IPS-NIHi7 (cell line): ENCODE data around the gene FBXW9.
"Not testable (repeated sequence)": the region's sequence is repeated elsewhere in the genome, so short reads cannot be mapped to it uniquely, and the experiment has no call there.

ENCODE experiments used
- DNase-seq: peaks from one replicate; pipeline ENCODE4 v3.0.0; 2012; ENCODE audit warnings: mixed read lengths; ENCODE audit errors: extremely low spot score

Gene FBXW9

DNA sequence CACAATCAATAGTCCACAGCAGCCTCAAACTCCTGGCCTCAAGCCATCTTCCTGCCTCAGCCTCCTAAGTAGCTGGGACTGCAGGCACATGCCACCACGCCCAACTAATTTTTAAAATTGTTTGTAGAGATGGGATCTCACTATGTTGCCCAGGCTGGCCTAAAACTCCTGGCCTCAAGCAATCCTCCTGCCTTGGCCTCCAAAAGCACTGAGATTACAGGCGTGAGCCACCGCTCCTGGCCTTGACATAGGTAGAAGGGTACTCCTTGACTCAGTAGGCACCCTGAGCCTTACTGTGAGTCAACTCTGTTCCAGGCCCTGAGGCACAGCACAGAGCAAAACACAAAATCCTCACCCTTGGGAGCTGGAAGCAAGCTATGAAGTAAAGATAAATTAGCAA, 19.5 kb upstream of the FBXW9 start:
- DNase-seq: no peak

DNA sequence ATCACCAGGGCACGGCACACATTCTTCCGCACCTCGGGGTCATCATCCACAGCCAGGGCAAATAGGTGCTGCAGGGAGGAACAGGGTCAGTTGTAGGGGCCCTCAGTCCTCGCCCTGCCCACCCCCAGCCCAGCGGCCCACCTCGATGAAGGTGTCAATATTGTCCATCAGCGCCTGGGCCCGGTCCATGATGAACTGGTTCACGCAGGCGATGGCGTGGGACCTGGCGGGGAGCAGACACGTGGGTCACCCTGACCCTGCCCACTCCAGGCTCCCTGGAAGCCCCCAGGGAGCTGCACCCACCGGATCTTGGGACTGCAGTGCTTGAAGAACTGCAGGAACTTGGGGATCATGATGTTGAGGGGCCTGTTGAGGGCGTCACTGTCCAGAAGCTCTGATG, 18.7 kb upstream of the FBXW9 start:
- no peak for DNase-seq

DNA sequence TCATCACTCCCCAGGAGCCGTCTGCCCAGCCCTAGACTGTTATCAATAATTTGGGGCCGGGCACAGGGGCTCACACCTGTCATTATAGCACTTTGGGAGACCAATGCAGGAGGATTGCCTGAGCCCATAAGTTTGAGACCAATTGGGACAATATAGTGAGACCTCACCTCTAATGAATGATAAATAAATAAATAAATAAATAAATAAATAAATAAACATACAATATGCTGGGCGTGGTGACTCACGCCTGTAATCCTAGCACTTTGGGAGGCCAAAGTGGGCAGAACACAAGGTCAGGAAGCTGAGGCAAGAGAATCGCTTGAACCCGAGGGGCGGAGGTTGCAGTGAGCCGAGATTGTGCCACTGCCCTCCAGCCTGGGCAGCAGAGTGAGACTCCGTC, 16.9 kb upstream of the FBXW9 start:
- DNase-seq: not testable (repeated sequence)

DNA sequence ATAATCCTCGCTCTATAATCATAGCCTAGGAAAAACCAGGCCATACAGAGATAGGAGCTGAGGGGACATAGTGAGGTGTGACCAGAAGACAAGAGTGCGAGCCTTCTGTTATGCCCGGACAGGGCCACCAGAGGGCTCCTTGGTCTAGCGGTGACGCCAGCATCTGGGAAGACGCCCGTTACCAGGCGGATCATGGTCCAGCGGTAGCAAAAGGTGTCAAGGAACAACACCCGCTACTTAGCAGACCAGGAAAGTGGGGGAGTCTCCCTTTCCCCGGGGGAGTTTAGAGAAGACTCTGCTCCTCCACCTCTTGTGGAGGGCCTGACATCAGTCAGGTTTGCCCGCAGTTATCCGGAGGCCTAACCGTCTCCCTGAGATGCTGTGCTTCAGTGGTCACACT, 15.6 kb upstream of the FBXW9 start:
- DNase-seq: not testable (repeated sequence)

DNA sequence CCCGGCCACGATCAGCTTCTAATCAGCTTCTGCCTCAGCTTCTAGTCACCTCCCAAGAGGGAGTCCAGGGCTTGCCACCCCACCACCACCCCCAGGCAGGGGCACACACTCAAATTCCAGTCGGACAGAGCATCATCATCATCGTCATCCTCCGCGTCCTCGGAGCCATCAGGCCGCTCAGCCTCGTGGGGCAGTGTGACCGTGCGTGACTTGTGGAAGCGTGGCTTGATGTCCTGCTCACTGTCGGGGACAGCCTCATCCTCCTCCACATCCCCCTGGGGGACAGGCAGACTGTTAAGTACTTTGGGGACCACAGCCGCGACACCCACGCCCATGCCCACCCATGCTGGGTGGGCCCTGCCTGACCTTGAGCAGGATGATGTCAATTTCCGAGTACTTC, 14.8 kb upstream of the FBXW9 start:
- no peak for DNase-seq

DNA sequence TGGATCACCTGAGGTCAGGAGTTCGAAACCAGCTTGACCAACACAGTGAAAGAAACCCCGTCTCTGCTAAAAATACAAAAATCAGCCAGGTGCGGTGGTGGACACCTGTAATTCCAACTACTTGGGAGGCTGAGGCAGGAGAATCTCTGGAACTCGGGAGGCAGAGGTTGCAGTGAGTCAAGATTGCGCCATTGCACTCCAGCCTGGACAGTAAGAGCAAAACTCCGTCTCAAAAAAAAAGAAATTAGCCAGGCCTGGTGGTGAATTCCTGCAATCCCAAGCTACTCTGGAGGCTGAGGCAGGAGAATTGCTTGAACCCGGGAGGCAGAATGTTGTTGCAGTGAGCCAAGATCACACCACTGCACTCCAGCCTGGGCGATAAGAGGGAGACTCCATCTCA, 12.2 kb upstream of the FBXW9 start:
- DNase-seq: no peak

DNA sequence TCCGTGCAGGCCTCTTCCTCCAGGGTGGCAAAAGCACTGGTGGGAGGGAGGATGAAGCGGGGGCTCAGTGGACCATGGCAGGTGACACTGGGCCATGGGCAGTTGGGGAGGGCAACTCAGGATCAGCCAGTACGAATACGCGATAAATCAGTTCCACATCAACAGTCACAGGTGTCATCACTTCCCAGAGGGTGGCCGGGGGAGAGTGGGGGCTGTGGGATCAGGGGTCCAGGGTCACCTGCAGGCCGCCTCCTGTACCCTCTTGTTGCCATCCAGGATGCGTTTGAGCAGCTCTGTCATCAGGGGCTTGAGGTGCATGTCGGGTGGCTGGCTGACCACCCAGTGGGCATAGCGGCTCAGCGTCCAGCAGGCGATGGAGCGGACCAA, 9.9 kb upstream of the FBXW9 start:
- DNase-seq: no peak

DNA sequence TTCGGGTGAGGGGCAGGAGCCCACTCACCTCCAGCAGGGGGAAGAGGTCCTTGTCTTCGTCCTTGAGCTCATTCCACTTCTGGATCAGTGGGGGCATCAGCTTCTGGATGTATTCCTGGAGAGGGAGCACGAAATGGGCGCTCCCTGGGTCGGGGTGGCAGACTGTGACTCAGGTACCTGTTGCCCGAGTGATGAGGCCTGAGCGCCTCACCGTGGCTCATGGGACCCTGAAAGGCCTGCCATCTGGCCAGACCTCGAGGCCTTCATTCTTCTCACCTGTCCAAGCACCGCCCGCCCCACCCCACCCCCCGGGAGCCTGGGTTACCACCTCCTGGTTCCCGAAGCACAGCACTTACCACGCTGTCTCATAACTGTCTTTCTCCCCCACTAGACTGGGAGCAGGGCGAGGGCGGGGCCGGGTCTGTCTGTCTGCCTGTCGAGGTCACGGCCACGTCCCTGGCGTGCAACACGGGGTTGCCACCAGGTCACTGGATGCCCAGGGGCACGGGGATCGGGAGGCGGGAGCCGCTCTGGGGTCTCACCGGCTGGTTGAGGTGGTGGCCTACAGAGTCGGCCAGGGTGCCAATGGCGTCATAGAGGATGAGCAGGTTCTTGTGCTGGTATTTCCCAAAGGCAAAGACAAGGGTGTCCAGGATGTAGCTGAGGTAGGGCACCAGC, 9.4 kb upstream of the FBXW9 start:
- no peak for DNase-seq

DNA sequence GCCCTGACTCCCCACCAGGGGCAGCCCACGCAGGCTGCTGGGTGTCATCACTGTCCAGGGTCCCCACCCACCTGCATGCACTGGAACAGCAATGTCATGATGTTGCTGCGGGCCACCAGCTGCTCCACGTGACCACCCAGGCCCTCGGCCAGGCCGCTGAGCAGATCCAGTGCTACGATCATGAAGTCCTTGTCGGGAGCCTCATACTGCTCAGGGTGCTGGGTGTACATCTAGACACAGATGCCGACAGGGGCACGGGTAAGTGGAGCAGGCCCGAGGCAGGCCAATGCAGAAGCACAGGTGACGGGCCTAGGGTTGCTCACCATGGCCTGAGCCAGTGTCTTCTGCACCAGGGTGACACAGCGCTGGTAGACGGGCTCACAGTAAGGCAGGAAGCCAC, 8.7 kb upstream of the FBXW9 start:
- DNase-seq: no peak

DNA sequence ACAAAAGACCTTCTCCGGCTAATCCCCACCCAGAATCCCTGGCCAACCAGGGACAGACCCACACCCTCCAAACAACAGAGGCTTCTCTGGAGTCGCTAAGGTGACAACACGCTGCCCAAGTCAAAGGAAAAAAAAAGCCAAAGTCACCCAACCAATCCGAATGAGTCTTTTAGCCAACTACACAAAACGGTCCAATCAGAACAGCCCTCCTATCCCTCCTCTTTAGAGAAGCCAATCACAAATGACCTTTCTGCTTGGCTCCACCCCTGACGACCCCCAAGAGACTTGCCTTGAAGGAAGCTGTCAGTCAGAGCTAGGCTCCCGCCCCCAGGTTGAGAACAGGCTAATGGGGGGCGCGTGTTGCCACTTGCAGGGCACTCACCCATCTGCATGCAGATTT, 6.6 kb upstream of the FBXW9 start:
- DNase-seq: peak; percentile 95

DNA sequence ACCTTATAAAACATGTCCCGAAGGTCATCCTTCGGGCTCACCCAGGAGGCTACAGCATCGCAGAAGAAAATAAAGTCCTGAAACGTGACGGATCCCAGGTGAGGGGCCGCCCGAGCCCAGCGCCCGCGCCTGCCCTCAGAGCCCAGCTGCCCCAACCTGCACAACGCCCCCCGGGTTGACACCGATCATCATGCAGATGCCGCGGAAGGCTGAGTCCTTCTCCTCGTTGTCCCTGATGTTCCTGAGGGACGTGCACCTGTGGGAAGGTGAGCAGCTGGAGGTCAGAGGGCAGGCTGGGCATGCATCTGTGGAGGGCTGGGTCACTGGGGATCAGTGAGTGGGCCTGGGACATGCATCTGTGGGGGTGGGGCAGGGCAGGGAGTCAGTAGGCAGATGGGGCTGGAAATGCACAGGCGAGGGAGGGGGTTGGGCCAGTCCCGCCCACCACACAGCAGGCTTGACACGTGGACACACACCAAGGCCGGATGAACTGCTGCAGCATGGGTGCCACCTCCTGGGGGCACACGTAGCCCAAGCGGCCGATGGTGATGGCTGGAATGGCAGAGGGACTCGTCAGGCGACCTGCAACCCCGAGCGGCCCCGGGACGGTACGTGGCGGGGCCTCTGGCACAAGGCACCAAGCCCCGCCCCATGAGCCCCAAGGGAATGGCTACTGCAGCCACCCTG, 5.3 kb upstream of the FBXW9 start:
- no peak for DNase-seq

DNA sequence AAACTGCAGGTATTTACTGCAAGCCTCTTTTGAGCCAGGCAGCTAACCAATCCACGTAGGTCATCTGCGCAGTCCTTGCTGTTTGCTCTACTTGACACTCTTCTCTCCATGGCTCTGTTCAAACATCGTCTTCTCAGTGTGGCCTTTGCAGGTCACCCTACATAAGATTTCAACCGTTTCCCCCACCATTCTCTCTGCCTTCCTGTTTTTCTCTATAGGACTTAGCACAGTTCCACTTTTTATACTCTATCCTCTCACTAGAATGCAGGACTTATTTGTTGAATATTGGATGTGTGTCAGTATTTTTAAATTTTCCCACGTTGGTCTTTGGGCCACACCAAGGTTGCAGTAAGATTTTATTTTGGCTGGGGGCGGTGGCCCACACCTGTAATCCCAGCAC, 1.7 kb upstream of the FBXW9 start:
- no peak for DNase-seq

DNA sequence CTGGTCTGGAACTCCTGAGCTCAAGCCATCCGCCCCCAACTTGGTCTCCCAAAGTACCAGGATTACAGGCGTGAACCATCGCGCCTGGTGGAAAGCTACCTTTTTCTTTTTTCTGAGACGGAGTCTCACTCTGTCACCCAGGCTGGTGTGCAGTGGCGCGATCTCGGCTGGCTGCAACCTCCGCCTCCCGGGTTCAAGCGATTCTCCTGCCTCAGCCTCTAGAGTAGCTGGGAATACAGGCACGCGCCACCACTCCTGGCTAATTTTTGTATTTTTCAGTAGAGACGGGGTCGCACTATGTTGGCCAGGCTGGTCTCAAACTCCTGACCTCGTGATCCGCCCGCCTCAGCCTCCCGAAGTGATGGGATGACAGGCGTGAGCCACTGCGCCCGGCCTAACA, 994 bp upstream of the FBXW9 start:
- DNase-seq: not testable (repeated sequence)

DNA sequence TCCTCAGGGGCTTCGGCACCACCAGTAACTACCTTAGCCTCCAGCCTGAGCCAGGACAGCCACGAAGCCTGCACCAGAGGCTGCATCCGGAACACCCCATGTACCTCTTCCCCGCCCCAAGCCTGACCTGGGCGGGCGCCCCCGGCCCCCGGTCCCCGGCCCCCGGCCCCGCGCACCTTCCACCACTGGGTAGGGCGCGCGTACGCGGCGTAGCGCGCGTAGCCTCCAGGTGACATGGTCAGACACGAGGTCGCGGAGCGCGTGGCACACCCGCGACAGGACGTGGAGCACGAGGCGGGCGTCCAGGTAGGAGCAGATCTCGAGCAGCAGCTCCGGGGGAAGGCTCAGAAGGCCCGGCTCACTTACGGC, 450 bp downstream of the FBXW9 start:
- peak; percentile 16 for DNase-seq

DNA sequence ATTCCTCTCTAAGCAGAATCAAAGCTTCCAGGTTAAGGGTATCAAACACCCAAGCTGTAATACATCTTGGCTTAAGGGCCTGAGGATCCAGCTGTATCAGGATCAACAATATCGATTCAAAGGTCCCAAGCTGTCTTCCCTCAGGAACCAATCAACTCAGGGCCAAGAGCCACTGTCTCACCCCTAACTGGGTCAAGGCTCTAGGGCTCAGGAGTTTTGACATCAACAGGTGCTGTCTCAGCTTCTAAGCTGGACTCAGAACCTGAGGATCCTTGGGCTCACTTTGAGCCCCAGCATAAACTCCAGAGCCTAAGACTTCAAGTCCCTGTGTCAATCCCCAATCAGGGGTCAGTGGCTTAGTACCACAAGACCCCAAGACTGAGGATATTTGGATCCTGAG, 917 bp downstream of the FBXW9 start:
- DNase-seq: no peak

DNA sequence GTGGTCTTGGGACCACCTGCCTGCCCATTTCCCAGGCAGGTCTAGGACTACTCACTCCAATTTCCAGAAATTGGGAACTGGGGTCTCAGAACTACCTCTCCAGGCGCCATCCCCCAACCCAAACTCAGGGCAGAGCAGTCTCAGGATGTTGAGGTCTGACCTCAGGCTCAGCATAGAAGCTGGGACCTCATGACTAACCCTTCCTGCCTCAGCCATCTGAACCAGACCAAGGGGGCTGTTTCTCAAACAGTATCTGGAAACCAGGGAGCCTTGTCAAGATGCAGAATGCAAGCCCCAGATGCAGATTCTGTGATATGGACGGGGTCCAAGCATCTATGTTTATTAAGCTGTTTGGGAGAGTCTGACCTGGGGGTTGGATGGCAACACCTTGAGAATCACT, 1.3 kb downstream of the FBXW9 start:
- DNase-seq: no peak

DNA sequence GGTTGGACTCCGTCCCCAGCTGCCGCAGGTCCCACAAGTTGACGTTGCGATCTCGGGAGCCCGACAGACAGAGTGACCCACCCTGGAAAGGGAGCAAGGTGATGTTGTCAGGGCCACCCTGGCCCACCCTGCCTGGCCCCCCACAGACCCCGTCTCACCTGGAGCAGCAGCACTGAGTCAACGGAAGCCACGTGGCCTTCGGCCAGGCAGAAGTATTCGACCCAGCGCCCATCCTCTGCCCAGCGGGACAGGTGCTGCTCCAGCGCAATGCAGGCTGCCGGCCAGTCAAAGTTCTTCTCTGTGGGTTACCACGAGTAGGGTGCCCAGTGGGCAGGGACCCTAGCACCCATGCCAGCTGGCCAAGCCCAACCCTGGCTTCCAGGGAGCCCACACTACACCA, 1.8 kb downstream of the FBXW9 start:
- no peak for DNase-seq

DNA sequence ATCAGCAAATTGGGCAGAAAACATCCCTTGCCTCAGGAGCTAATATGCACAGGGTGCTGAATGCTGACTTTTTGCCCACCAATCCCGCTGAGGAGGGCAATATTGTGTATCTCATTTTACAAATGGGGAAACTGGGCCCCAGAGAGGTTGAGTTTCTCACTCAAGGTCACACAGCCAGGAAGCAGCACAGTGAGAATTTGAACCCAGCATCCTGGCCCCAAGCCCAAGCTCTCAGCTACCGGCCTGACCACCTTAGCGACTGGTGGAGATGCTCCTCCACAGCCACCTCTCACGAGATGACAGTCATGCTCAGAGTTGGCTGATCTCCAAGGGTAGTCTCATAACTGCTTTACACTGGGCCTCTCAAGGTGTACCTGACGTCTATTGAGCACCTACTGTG, 3.5 kb downstream of the FBXW9 start:
- DNase-seq: no peak

DNA sequence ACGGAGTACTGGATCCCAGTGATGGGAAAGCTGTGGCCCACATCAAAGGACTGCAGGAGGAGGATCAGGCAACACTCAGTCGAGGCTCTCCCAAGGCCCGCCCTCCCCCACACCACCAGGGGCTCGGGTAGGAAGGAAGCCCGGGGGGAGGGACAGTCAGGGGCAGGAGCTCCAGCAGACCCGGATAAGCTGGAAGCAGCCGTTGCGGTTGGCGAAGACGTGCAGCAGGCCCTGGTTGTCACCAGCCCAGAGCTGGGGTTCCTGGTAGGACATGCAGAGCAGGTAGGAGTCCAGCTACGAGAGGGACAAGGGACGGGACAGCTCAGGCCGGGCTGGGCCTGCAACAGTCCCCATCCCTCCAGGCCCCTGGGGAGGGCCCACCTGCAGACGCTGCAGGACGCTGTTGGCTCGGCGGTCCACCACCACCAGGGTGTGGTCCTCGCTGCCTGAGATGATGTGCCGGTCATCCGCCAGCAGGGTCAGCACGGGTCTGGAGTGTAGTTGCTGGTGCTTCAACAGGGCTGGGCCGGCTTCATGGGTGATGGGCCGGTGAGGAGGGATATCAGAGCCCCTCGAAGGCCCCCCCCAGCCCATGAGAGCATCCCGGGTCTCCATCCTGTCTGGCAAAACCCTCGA, 6.7 kb downstream of the FBXW9 start:
- DNase-seq: no peak

DNA sequence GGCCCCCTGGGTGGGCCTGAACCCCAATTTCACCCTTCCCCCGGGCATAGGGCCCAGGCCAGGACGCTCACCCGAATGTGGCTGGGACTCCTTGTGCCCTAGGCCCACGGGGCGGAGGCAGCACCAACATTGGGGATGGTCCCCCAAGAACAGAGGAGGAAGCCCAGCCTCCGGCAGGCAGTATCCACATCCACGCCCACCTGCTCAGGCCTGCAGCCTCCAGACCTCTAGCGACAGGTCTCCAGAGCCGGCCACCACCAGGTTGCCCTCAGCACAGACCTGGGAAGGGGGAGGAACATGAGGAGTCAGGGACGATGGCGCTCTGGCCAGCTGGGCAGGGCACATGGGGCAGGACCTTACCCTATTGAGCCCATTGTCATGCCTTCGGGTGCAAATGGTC, 7.4 kb downstream of the FBXW9 start:
- no peak for DNase-seq

DNA sequence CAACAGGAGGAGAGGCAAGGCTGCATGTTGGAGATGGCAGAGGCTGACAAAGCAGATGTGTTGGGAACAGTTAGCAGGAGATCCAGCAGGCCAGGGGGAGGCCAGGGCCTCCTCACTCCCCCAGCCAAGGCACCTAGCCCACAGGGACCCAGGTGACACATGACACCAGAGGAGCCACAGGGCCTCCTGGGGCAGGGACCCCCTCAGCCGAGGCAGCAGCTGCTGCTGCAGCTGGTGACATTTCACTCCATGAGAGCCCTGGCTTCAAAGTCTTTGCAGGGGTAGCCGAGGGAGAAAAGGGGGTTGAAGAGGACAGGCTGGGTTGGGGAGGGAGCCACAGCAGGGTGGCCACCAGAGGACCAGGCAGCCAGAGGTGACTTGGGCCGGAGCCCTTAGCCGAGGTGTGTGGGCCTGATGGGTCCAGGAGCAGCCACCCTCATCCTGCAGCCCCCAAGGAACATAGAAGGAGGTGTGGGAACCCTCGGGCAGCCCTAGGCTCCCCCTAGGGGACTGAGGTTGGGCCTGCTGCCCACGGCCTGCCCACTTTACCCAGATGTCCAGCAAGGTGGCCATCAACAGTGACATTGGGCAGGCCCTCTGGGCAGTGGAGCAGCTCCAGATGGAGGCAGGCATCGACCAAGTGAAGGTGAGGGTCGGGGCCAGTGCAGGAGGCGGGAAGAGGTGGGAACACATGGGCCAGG, 8.8 kb downstream of the FBXW9 start, which contains the start of gene GNG14:
GNG14 (plus strand) TSS at position 503 of the 701 bp plus-strand sequence; CDS start at position 554, 51 bp downstream.
- no peak for DNase-seq

DNA sequence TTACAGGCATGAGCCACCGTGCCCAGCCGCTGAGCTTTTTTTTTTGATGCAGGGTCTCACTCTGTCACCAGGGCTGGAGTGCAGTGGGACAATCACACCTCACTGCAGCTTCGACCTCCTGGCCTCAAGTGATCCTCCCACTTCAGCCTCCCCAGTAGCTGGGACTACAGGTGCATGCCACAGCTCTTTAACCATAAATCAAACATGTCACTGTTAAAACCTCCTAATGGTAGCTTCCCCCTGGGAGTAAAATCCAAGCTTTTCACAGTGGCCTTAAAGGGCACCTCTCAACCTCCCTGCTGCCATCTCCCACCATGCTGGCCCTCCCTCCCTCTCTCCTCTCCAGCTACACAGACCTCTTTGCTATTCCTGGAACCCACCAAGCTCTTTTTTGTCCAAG, 10.6 kb downstream of the FBXW9 start:
- no peak for DNase-seq
